MCF 10A (cell line): ENCODE data around the gene B4GALT5. TPM values are rescaled to one million over a fixed set of nuclear protein-coding genes. Genes with fewer than 3 reads are reported as not detected.

ENCODE experiments used
- BruUV-seq: library from RNA; stranded (reverse); fragments of 400-500 nt; replicated peaks from 2 replicates; lab custom pipeline; 2021; lab: Mats Ljungman, UMichigan
- CTCF ChIA-PET: fragments of 300-600 bp; sonication (Branson Sonifier 250); formaldehyde crosslinking; extraction: SDS; loops from one replicate; lab custom pipeline; 2021; ENCODE audit warnings: antibody characterized with exemption, inconsistent platforms; lab: Yijun Ruan, JAX
- POLR2A ChIA-PET: fragments of 300-600, 350-650 bp; sonication (Branson Sonifier 250); formaldehyde crosslinking; extraction: SDS; loops from one replicate; lab custom pipeline; 2020; ENCODE audit warnings: antibody characterized with exemption, inconsistent platforms; lab: Yijun Ruan, JAX
- DNase-seq: peaks from one replicate; pipeline ENCODE4 v3.0.0-alpha.2; 2018; ENCODE audit not compliant: unreplicated experiment
- H3K27ac Mint-ChIP-seq: one replicate; pipeline ENCODE4 v1.8.0; 2022; ENCODE audit warnings: mild to moderate bottlenecking, low read depth, mixed read lengths; ENCODE audit not compliant: unreplicated experiment
- H3K27me3 Mint-ChIP-seq: one replicate; pipeline ENCODE4 v1.8.0; 2022; ENCODE audit warnings: mixed read lengths; ENCODE audit not compliant: insufficient read depth, unreplicated experiment
- H3K36me3 Mint-ChIP-seq: one replicate; pipeline ENCODE4 v1.8.0; 2022; ENCODE audit warnings: mild to moderate bottlenecking, moderate library complexity, mixed read lengths; ENCODE audit not compliant: insufficient read depth, unreplicated experiment
- H3K4me1 Mint-ChIP-seq: one replicate; pipeline ENCODE4 v1.8.0; 2022; ENCODE audit warnings: mixed read lengths; ENCODE audit not compliant: insufficient read depth, unreplicated experiment
- H3K4me3 Mint-ChIP-seq: one replicate; pipeline ENCODE4 v1.8.0; 2022; ENCODE audit warnings: mild to moderate bottlenecking, moderate library complexity, mixed read lengths; ENCODE audit not compliant: unreplicated experiment
- H3K9me3 Mint-ChIP-seq: one replicate; pipeline ENCODE4 v1.8.0; 2022; ENCODE audit warnings: mixed read lengths; ENCODE audit not compliant: unreplicated experiment
- CTCF ChIP-seq: fragments of 200-600 bp; IDR thresholded peaks from one replicate; pipeline ENCODE4 v1.8.0; 2022; ENCODE audit warnings: antibody characterized with exemption, mild to moderate bottlenecking; ENCODE audit not compliant: unreplicated experiment
- intact Hi-C: fragments of 100-400 bp; cut with micrococcal nuclease; formaldehyde crosslinking; loops from 2 replicates; pipeline ENCODE4 v1.14.1; 2022
- total RNA-seq: library from RNA; stranded (reverse); gene quantifications from 2 replicates; pipeline ENCODE4 v1.2.3, GENCODE V29; 2022

Gene B4GALT5
- total RNA-seq, 1 experiment from 2014 or later = 17.1 TPM

DNA sequence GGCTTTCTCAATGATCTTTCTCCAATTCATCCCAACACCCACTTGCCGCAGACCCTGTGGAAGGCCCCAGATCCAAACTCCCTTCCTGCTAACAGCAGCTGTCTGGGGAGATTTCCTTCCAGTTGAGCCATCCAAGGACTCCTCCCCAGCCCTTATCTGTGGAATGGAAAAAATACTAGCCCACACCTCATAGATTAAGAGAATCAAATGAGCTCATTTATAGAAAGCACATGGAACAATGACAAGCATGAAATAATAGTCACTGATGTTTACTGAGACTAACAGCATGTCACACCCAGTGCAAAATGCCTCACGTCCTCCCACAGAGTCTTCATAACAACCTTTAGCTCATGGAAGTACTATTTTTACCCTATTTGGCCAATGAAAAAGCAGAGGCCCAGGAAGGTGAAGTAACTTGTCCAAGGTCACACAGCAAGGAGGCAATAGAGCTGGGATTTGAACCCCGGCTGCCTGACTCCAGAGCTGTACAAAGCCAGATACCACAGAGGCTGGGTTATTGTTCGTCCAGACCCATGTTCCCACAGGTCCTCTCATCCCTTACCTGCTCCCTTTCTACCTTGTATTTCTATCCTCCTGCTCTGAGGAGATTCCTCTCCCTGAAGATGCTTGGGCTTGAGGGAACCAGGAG is 122.3 kb downstream of the B4GALT5 start:
- H3K36me3 Mint-ChIP-seq = no peaks in the 10 kb centered on the region
- peaks cover 26% of the 10 kb centered on the region for H3K4me1 Mint-ChIP-seq
- ChIA-PET CTCF (interaction anchor here (0.5 to 1.8 kb wide), 7 partner anchors 10 to 414 kb away, joined by 3 to 7 read pairs (median 3); no protein-coding TSS in a partner anchor), POLR2A (interaction anchor here (0.5 to 1.1 kb wide), 3 partner anchors 11 to 313 kb away, joined by 3 to 4 read pairs (median 3); no protein-coding TSS in a partner anchor)
- DNase-seq = no peak
- no peaks in the 10 kb centered on the region for H3K9me3 Mint-ChIP-seq
- H3K27ac Mint-ChIP-seq = no peak overlapping the region
- no peak overlapping the region for H3K4me3 Mint-ChIP-seq
- no peaks in the 10 kb centered on the region for H3K27me3 Mint-ChIP-seq
- TF ChIP-seq CTCF = no peak
- intact Hi-C loops = no loop called here
- no TSS peak for BruUV-seq

GRCh38 chr20:49590163-49591017 is 123.3 kb downstream of the B4GALT5 start:
- no peak overlapping the region for H3K27ac Mint-ChIP-seq
- BruUV-seq = no TSS peak
- TF ChIP-seq CTCF = no peak
- ChIA-PET POLR2A (interaction anchor here (0.7 to 1.1 kb wide), 4 partner anchors 10 to 263 kb away, joined by 3 read pairs; no protein-coding TSS in a partner anchor), CTCF (interaction anchor here (0.5 to 1.8 kb wide), 8 partner anchors 9 to 542 kb away, joined by 3 to 6 read pairs (median 4); no protein-coding TSS in a partner anchor)
- no peak for DNase-seq
- H3K27me3 Mint-ChIP-seq = no peaks in the 10 kb centered on the region
- H3K4me3 Mint-ChIP-seq = no peak overlapping the region
- H3K9me3 Mint-ChIP-seq = no peaks in the 10 kb centered on the region
- H3K36me3 Mint-ChIP-seq = no peaks in the 10 kb centered on the region
- intact Hi-C loops = no loop called here
- peaks cover 26% of the 10 kb centered on the region for H3K4me1 Mint-ChIP-seq

DNA sequence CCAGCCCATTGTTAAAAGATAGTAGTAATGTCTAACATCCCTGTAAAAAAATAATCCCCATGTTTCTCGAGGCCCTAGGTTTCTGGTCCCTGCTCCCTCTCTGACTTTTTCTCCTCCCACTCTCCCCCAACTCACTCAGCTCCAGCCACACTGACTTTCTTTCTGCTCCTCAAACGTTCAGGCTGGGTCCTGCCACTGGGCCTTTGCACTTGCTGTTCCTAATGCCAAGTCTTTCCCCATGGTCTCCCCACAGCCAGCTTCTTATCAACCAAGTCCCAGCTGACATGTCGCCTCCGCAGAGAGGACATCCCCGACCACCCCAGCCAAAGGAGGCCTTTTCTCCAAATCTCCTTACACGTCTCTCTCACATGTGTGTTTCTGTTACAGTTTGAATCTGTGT is 123.9 kb downstream of the B4GALT5 start:
- no peaks in the 10 kb centered on the region for H3K27me3 Mint-ChIP-seq
- H3K27ac Mint-ChIP-seq = no peak overlapping the region
- TF ChIP-seq CTCF = no peak
- H3K36me3 Mint-ChIP-seq = no peaks in the 10 kb centered on the region
- CTCF ChIA-PET = interaction anchor here (0.5 to 1.8 kb wide), 7 partner anchors 9 to 541 kb away, joined by 3 to 6 read pairs (median 4); no protein-coding TSS in a partner anchor
- POLR2A ChIA-PET = interaction anchor here (0.7 to 0.9 kb wide), 3 partner anchors 13 to 264 kb away, joined by 3 read pairs; no protein-coding TSS in a partner anchor
- intact Hi-C loops = no loop called here
- no peaks in the 10 kb centered on the region for H3K9me3 Mint-ChIP-seq
- BruUV-seq = no TSS peak
- H3K4me1 Mint-ChIP-seq = peaks cover 22% of the 10 kb centered on the region
- no peak for DNase-seq
- no peak overlapping the region for H3K4me3 Mint-ChIP-seq
